ENCODE results near the gene AARSD1. TPM values are rescaled to one million over a fixed set of nuclear protein-coding genes. Genes with fewer than 3 reads are reported as not detected.

AARSD1 gene
- polyA plus RNA-seq, 1 donor = 59.4 TPM

DNA sequence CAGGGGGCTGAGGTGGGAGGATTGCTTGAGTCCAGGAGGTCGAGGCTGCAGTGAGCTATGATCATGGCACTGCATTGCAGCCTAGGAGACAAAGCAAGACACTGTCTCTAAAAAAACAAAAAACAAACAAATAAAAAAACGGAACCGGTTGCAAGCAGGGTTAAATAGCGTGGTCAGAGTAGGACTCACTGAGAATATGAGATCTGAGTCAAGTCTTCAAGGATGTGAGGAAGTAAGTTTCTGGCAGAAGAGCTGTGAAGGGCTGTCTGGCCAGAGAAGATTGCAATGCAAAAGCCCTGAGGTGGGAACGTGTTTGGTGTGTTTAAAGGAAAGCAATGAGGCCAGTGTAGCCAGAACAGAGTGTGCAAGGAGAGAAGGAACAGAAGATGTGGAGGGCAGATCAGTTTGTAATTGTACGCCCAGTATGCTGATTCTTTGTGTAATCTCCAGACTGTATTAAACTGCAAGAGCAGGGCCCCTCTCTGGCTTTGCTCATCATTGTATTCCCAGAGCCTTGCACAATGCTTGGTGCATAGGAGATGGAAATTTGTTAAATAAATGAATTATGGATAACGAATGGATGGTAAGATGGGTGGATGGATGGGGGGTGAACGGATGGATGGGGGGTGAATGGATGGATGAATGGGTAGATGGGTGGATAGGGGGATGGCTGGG lies 57.3 kb downstream of the AARSD1 start:
- H3K27ac ChIP-seq (ENCODE audit: low read length) = no peak overlapping the region
- no peaks in the 10 kb centered on the region for H3K27me3 ChIP-seq (ENCODE audit: control insufficient read depth, insufficient read depth, low read length)
- no peaks in the 10 kb centered on the region for H3K36me3 ChIP-seq (ENCODE audit: control insufficient read depth, insufficient read depth, low read length)
- H3K4me3 ChIP-seq (ENCODE audit: low read length) = no peak overlapping the region
- no peak for DNase-seq
- 93% methylated on average over 5 of the region's 8 CpGs for WGBS (ENCODE audit: insufficient coverage, low lambda C conversion rate)
- H3K4me1 ChIP-seq (ENCODE audit: control insufficient read depth, insufficient read depth, low read length) = no peaks in the 10 kb centered on the region
- H3K9me3 ChIP-seq (ENCODE audit: control insufficient read depth, low read depth, low read length) = no peaks in the 10 kb centered on the region

DNA sequence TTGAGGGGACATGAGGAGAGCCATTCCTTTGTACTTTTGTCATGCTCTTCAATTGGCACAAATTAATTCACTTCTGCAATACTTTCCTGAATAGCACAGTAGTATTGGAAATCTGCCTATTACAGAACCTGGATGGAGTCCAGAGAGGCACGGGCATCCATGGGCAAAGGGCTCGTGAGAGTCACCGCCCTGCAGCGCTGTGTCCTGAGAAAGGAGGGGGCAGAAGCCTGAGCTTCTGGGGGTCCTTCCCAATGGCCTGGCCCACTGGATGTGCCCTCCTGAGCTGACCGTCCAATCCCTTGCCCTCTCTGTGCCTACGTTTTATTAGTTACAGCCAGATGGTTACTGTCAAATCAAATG lies 60.2 kb downstream of the AARSD1 start:
- WGBS (ENCODE audit: insufficient coverage, low lambda C conversion rate) = no CpG with 5 or more reads among the region's 6 CpGs
- no peak overlapping the region for H3K27ac ChIP-seq (ENCODE audit: low read length)
- no peaks in the 10 kb centered on the region for H3K9me3 ChIP-seq (ENCODE audit: control insufficient read depth, low read depth, low read length)
- no peak overlapping the region for H3K4me3 ChIP-seq (ENCODE audit: low read length)
- peaks cover 15% of the 10 kb centered on the region for H3K4me1 ChIP-seq (ENCODE audit: control insufficient read depth, insufficient read depth, low read length)
- DNase-seq = no peak
- H3K27me3 ChIP-seq (ENCODE audit: control insufficient read depth, insufficient read depth, low read length) = no peaks in the 10 kb centered on the region
- H3K36me3 ChIP-seq (ENCODE audit: control insufficient read depth, insufficient read depth, low read length) = no peaks in the 10 kb centered on the region

DNA sequence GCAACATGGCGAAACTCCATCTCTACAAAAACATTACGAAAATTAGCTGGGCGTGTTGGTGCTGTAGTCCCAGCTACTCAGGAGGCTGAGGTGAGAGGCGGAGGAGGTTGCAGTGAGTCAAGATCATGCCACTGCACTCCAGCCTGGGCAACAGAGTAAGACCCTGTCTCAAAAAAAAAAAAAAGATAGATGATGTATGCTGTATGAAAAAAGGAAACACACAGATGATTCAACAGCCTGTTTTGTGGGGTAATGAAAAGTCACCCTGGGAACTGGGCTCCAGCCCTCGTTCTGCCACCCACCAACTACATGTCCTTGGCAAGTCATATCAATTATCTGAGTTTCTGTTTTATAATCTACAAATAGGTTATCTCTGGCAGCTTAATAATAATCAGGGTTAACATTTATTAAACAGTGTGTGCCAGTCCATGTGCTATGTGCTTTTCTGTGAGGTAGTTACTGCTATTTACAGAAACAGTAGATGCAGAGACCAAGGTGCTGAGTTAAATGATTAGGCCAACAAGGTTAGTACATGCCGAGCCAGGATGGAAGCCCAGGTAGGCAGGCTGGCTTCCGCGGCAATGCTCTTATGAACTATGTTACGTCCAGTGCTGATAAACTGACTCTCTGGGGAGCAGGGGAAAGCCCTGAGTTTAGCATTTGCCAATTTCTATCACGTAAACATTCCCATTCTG lies 62.6 kb downstream of the AARSD1 start:
- Histone ChIP-seq H3K27me3 (ENCODE audit: control insufficient read depth, insufficient read depth, low read length) (no peaks in the 10 kb centered on the region), H3K9me3 (ENCODE audit: control insufficient read depth, low read depth, low read length) (no peaks in the 10 kb centered on the region), H3K4me3 (ENCODE audit: low read length) (no peak overlapping the region), H3K4me1 (ENCODE audit: control insufficient read depth, insufficient read depth, low read length) (peaks cover 29% of the 10 kb centered on the region), H3K36me3 (ENCODE audit: control insufficient read depth, insufficient read depth, low read length) (no peaks in the 10 kb centered on the region), H3K27ac (ENCODE audit: low read length) (no peak overlapping the region)
- WGBS (ENCODE audit: insufficient coverage, low lambda C conversion rate) = 80% methylated on average over 1 of the region's 10 CpGs
- DNase-seq = no peak

Other genes with a start within 250 kb of the AARSD1 start
- 37.6 TPM for gene EZH1, start 219.4 kb downstream of the AARSD1 start, polyA plus RNA-seq
- 45.9 TPM for gene RAMP2, start 203.2 kb downstream of the AARSD1 start, polyA plus RNA-seq
- gene VPS25, start 191.0 kb downstream of the AARSD1 start, polyA plus RNA-seq = 78.1 TPM
- gene WNK4, start 183.8 kb downstream of the AARSD1 start, polyA plus RNA-seq = 16.9 TPM
- gene COA3, start 165.8 kb downstream of the AARSD1 start, polyA plus RNA-seq = 107 TPM
- 3.0 TPM for gene CNTD1, start 165.6 kb downstream of the AARSD1 start, polyA plus RNA-seq
- 77.9 TPM for gene BECN1, start 140.2 kb downstream of the AARSD1 start, polyA plus RNA-seq
- gene PSME3, start 131.1 kb downstream of the AARSD1 start, polyA plus RNA-seq = 71.4 TPM
- gene AOC2, start 119.9 kb downstream of the AARSD1 start, polyA plus RNA-seq = 1.2 TPM
- gene AOC3, start 113.3 kb downstream of the AARSD1 start, polyA plus RNA-seq = 14.8 TPM
- 1.5 TPM for gene G6PC1, start 63.7 kb downstream of the AARSD1 start, polyA plus RNA-seq
- 3.4 TPM for gene PTGES3L, start 15.6 kb upstream of the AARSD1 start, polyA plus RNA-seq
- gene RUNDC1, start 16.1 kb upstream of the AARSD1 start, polyA plus RNA-seq = 14.2 TPM
- gene RPL27, start 34.0 kb upstream of the AARSD1 start, polyA plus RNA-seq = 2,151 TPM
- 45.7 TPM for gene IFI35, start 42.3 kb upstream of the AARSD1 start, polyA plus RNA-seq
- 148 TPM for gene VAT1, start 57.9 kb upstream of the AARSD1 start, polyA plus RNA-seq
- 1.8 TPM for gene RND2, start 60.8 kb upstream of the AARSD1 start, polyA plus RNA-seq
- gene BRCA1, start 160.9 kb upstream of the AARSD1 start, polyA plus RNA-seq = 10.4 TPM
- 120 TPM for gene NBR1, start 206.8 kb upstream of the AARSD1 start, polyA plus RNA-seq
- 49.0 TPM for gene TMEM106A, start 247.4 kb upstream of the AARSD1 start, polyA plus RNA-seq

Measured in large intestine (tissue), 3 donors.